Subcutaneous adipose tissue (tissue), 4 donors: ENCODE measurements around the gene SCNN1A. TPM values are rescaled to one million over a fixed set of nuclear protein-coding genes. Genes with fewer than 3 reads are reported as not detected.

Source experiments
- total RNA-seq, 4 donors: library from RNA; depleted of rRNA; stranded (reverse); fragments of >200 nt; gene quantifications; one replicate each; pipeline ENCODE4 v1.1.0, GENCODE V29; 2016
- TF ChIP-seq, protein P1 (sequence below): fragments of 450-650 bp; IDR thresholded peaks from one replicate; pipeline ENCODE4 v1.5.1; 2016; ENCODE audit warnings: low read depth, mild to moderate bottlenecking, control low read depth, antibody characterized with exemption, moderate library complexity

The SCNN1A gene
- total RNA-seq, 4 donors from 2014 or later, result 3.4 to 5.8 (median 4.1) TPM

GRCh38 chr12:6376870-6377666 is 1.7 kb upstream of the SCNN1A start:
- TF ChIP-seq, protein P1, sequence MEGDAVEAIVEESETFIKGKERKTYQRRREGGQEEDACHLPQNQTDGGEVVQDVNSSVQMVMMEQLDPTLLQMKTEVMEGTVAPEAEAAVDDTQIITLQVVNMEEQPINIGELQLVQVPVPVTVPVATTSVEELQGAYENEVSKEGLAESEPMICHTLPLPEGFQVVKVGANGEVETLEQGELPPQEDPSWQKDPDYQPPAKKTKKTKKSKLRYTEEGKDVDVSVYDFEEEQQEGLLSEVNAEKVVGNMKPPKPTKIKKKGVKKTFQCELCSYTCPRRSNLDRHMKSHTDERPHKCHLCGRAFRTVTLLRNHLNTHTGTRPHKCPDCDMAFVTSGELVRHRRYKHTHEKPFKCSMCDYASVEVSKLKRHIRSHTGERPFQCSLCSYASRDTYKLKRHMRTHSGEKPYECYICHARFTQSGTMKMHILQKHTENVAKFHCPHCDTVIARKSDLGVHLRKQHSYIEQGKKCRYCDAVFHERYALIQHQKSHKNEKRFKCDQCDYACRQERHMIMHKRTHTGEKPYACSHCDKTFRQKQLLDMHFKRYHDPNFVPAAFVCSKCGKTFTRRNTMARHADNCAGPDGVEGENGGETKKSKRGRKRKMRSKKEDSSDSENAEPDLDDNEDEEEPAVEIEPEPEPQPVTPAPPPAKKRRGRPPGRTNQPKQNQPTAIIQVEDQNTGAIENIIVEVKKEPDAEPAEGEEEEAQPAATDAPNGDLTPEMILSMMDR, result no peak

- TF ChIP-seq, protein P1, result no peak
Measured at GRCh38 chr12:6376079-6376869, 911 bp upstream of the SCNN1A start.

DNA sequence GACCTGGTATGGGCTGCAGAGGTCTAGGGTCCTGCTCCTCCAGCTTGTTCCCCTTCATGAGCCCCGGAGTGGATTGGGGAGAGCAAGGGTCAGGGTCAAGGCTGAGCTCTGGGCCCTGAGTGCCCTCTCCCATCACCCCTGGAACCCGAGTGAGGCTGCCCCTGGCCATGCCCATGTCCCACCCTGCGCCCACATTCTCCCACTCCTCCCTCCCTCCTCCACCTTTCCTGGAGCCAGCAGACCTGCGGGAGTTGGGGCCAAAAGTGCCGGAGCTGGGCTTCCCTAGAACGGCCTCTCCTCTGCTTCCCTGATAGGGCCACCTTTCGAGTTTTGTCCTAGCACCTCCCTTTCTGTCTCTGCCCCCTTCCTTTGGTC is 590 bp downstream of the SCNN1A start:
- TF ChIP-seq, protein P1, result no peak

- TF ChIP-seq, protein P1, result no peak
Measured at GRCh38 chr12:6374028-6374785, 1.2 kb downstream of the SCNN1A start.

- TF ChIP-seq, protein P1, result no peak
Measured at GRCh38 chr12:6373022-6373787, 2.2 kb downstream of the SCNN1A start.

DNA sequence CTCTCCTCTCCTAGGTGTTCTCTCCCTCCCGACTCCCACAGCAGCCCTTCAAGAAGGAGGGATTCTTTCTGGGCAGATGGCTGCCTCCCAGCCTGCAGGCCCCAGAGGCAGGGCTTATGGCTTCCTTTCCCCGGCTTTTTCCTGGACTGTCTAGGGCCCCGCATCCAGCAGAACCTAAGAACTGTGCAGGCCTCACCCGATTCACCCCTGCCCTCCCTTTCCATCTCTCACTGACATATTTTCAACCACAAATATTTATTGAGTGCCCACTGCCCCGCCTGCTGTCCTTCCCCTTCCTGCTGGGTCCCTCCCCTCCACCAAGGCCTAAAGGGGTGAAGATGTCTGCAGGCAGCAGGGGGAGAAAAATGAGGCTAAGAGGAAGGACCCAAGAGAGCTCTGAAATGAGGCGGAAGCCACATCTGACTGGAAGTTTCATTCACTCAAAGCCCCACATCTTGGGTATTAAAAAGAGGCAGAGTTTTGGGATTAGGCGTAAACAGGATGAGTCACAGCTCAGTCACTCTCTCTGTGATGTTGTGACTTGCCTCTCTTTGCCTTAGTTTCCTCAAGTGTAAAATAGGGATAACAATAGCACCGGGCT is 2.9 kb downstream of the SCNN1A start:
- TF ChIP-seq, protein P1, result no peak
